ENCODE measurements around the gene LYZ.

LYZ gene

DNA sequence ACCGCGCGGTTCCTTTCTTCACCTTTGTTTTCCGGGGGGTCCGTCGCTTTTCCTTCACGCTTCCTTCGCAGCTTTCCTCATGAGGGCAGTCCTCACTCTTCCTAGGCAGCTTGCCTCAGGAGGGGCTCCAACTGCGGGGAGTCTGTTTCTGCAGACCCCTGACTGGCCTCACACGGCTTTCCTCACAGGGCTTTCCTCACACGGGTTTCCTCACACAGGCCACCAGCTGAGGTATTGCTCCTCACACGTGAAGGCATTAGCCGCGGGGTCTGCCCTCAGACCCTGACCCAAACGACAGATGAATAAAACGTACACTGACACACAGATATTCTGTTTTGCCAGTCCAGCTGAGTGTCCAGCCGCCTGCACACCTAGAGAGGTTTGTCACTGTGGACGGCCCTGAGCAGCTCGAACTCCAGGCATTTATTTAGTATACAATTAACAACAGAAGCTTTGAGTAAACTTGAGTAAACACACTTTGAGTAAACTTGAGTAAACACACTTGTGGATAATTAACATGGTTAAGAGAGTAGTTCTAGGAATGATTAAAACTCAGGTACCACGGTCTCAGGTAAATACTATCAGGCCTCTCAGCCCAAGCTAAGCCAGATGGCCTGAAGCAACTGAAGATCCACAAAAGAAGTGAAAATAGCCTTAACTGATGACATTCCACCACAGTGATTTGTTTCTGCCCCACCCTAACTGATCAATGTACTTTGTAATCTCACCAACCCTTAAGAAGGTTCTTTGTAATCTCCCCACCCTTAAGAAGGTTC lies 16.1 kb upstream of the LYZ start:
- H3K4me3 ChIP-seq (ENCODE audit: low read length), result peak overlapping the region; percentile 63
- TF ChIP-seq, protein P1, sequence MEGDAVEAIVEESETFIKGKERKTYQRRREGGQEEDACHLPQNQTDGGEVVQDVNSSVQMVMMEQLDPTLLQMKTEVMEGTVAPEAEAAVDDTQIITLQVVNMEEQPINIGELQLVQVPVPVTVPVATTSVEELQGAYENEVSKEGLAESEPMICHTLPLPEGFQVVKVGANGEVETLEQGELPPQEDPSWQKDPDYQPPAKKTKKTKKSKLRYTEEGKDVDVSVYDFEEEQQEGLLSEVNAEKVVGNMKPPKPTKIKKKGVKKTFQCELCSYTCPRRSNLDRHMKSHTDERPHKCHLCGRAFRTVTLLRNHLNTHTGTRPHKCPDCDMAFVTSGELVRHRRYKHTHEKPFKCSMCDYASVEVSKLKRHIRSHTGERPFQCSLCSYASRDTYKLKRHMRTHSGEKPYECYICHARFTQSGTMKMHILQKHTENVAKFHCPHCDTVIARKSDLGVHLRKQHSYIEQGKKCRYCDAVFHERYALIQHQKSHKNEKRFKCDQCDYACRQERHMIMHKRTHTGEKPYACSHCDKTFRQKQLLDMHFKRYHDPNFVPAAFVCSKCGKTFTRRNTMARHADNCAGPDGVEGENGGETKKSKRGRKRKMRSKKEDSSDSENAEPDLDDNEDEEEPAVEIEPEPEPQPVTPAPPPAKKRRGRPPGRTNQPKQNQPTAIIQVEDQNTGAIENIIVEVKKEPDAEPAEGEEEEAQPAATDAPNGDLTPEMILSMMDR (conservative IDR thresholded peaks at IDR 0.05; ENCODE audit: low read depth, low read length), result no peak
- no peak for DNase-seq (ENCODE audit: low read depth)

DNA sequence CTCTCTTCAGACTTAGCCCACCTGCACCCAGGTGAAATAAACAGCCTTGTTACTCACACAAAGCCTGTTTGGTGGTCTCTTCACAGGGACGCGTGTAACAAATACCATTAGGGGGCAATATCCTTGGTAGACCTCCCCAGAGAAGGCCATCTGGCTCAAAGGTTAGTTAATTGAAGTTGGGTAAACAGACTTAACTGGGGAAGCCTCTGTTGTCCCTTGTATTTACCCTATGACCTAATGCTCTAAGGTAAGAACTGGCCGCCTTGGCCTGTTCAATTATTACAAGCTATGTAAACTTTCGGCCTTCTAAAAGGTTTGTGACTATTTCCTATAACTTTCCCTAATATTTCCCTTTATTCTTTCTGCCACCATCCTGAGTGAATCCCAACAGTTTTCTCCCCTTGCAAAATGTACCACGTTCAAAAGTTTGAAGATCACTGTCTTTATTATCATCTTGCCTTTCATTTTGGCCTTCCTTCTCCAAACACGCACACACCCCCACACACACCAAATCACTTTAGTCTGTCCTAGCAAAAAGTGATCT lies 15.3 kb upstream of the LYZ start:
- DNase-seq (ENCODE audit: low read depth), result no peak
- TF ChIP-seq, protein P1 (conservative IDR thresholded peaks at IDR 0.05; ENCODE audit: low read depth, low read length), result no peak
- H3K4me3 ChIP-seq (ENCODE audit: low read length), result no peak overlapping the region

DNA sequence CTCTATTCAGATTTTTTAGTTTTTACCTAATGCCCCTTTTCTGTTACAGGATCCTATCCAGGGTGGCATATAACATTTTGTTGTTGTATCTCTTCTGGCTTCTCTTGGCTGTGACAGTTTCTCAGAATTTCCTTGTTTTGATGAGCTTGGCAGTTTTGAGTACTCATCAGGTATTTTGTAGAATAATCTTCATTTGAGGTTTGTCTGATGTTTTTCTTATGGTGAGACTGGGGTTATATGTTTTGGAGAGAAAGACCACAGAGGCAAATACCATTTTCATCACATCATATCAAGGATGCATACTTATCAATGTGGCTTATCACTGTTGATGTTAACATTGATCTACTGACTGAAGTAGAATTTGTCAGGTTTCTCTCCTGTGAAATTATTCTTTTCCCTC lies 14.0 kb upstream of the LYZ start:
- no peak for DNase-seq (ENCODE audit: low read depth)
- TF ChIP-seq, protein P1 (conservative IDR thresholded peaks at IDR 0.05; ENCODE audit: low read depth, low read length), result no peak
- no peak overlapping the region for H3K4me3 ChIP-seq (ENCODE audit: low read length)

DNA sequence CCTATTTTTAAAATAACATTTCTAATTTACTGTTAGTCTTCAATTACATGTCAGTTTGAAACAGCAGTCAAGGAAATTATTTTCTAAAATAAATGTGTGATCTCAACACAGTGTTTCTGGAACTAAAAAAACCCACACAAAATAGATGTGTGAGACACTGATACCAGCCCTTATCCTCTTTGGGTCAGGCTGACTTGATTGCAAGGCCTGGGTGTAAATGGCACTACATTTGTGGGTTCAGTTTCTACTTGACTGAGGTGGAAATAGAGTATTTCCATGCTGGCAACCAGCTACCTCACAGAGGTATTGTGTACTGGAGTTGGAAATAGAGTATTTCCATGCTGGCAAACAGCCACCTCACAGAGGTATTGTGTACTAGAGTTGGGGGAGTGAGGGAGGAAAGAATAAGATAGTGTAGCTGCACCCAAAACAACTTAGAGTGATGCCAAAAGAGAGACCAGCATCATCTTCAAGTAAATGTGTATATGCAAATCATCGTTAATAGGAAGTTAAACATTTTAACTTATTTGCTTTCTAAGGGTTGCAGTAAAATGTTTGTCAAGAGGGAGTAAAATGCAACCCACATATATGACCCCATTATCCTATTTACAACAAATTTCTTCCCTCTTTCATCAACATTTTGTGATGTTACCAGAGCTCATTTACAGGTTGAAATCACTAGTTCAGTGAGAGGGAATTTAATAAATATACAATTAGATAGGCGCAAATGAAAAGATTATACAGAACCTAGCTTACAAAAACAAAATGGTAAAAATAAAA lies 10.7 kb upstream of the LYZ start:
- no peak overlapping the region for H3K4me3 ChIP-seq (ENCODE audit: low read length)
- TF ChIP-seq, protein P1 (conservative IDR thresholded peaks at IDR 0.05; ENCODE audit: low read depth, low read length), result no peak
- no peak for DNase-seq (ENCODE audit: low read depth)

DNA sequence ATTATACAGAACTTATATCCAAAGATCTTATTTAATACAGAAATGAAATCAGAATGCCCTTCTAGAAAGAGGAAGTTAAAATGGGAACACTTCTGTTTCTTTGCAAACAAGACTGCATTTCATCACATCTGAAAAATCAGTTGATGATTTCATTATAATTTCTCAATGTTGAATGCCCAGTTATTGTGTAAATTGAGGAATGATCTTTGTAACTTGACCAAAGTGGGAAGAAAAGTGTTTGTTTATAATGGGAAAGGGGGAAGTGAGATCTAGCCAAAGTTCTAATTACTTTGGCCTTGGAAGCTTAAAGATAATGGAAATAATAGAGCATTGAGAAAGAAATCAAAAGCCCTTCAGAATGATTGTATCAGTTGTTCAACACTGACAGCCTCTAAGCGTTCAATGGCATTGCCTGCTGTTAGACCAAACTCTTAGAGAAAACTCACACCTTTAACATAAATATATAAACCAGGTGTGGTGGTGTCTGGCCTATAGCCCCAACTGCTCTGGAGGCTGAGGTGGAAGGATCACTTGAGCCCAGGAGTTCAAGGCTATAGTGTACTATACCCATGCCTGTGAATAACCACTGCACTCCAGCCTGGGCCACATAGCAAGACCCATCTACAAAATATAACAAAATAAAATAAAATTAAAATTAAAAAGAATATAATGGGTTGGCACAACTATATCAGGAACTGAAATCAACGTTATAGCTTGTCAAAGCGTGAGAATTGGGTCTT lies 9.9 kb upstream of the LYZ start:
- TF ChIP-seq, protein P1 (conservative IDR thresholded peaks at IDR 0.05; ENCODE audit: low read depth, low read length), result no peak
- no peak overlapping the region for H3K4me3 ChIP-seq (ENCODE audit: low read length)
- DNase-seq (ENCODE audit: low read depth), result no peak

DNA sequence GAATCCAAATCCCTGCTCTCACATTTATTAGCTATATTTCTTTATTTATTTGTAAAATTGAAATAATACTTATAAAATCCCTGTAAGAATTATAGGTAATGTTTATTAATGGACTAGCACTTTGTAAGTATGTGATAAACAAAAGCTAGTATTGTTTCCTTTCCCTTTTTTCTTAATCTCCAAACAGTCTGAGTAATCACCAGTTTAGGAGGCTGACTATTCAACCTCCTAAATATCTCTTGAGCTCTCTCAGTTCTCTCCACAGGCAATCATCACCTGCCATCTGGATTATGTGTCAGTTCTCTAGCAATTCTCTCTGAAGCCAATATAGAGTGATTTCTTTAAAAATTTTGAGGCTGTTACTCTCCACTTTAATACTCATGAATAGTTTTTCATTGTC lies 9.2 kb upstream of the LYZ start:
- no peak for DNase-seq (ENCODE audit: low read depth)
- no peak overlapping the region for H3K4me3 ChIP-seq (ENCODE audit: low read length)
- TF ChIP-seq, protein P1 (conservative IDR thresholded peaks at IDR 0.05; ENCODE audit: low read depth, low read length), result no peak
